NCI-H1105 (cell line): ENCODE results near the gene RTL1.

Experiments
- DNase-seq: peaks from one replicate; lab custom pipeline; 2025; lab: John Stamatoyannopoulos, UW

The RTL1 gene

GRCh38 chr14:100851586-100851916, 52.0 kb downstream of the RTL1 start:
- no peak for DNase-seq

GRCh38 chr14:100850841-100851585, 52.5 kb downstream of the RTL1 start:
- DNase-seq = peak; percentile 49

- no peak for DNase-seq
Observed at GRCh38 chr14:100849115-100849781, 54.3 kb downstream of the RTL1 start.

GRCh38 chr14:100846309-100846859, 57.1 kb downstream of the RTL1 start:
- DNase-seq = no peak

GRCh38 chr14:100845341-100845740, 58.2 kb downstream of the RTL1 start:
- DNase-seq = no peak

- no peak for DNase-seq
Observed at GRCh38 chr14:100844846-100845245, 58.7 kb downstream of the RTL1 start.

GRCh38 chr14:100844421-100844820, 59.1 kb downstream of the RTL1 start:
- no peak for DNase-seq

GRCh38 chr14:100844082-100844408, 59.5 kb downstream of the RTL1 start:
- no peak for DNase-seq

GRCh38 chr14:100842799-100843198, 60.7 kb downstream of the RTL1 start:
- no peak for DNase-seq

GRCh38 chr14:100841761-100842403, 61.6 kb downstream of the RTL1 start:
- DNase-seq = peak; percentile 96

GRCh38 chr14:100841066-100841760, 62.3 kb downstream of the RTL1 start:
- no peak for DNase-seq

GRCh38 chr14:100840286-100841065, 63.0 kb downstream of the RTL1 start:
- DNase-seq = no peak

GRCh38 chr14:100839681-100840111, 63.8 kb downstream of the RTL1 start:
- no peak for DNase-seq

GRCh38 chr14:100839315-100839585, 64.3 kb downstream of the RTL1 start:
- no peak for DNase-seq

- DNase-seq = no peak
Observed at GRCh38 chr14:100838493-100839314, 64.8 kb downstream of the RTL1 start.

- DNase-seq = no peak
Observed at GRCh38 chr14:100837805-100838350, 65.6 kb downstream of the RTL1 start.

- no peak for DNase-seq
Observed at GRCh38 chr14:100836941-100837804, 66.3 kb downstream of the RTL1 start.

- no peak for DNase-seq
Observed at GRCh38 chr14:100836311-100836805, 67.2 kb downstream of the RTL1 start.

- no peak for DNase-seq
Observed at GRCh38 chr14:100835548-100836310, 67.8 kb downstream of the RTL1 start.
